ENCODE measurements around the gene MARCKS.
A peak's percentile ranks its signal among the peaks of the same experiment; 100 is the strongest.

The MARCKS gene

GRCh38 chr6:113848811-113849210 is 8.3 kb upstream of the MARCKS start:
- Histone ChIP-seq H3K4me3 (ENCODE audit: low read depth, low read length, poor library complexity, severe bottlenecking) (no peak overlapping the region), H3F3A (ENCODE audit: insufficient read depth, low read length) (no peaks in the 10 kb centered on the region), H3K27ac (ENCODE audit: low read depth, low read length, poor library complexity, severe bottlenecking) (no peak overlapping the region), H4K20me1 (ENCODE audit: insufficient read depth, low read length) (no peaks in the 10 kb centered on the region), H3K9me3 (ENCODE audit: low read length) (no peaks in the 10 kb centered on the region), H3K27me3 (ENCODE audit: insufficient read depth, low read length) (no peaks in the 10 kb centered on the region), H3K9me2 (ENCODE audit: low read depth, low read length) (no peaks in the 10 kb centered on the region), H3K9ac (ENCODE audit: low read length) (no peak overlapping the region), H3K4me2 (ENCODE audit: low read length) (no peak overlapping the region), H3K36me3 (ENCODE audit: insufficient read depth, low read length) (no peaks in the 10 kb centered on the region), H2AFZ (ENCODE audit: low read length) (no peak overlapping the region), H3K4me1 (ENCODE audit: insufficient read depth, low read length, severe bottlenecking) (peaks cover under 1% of the 10 kb centered on the region), H3K79me2 (ENCODE audit: insufficient read depth, low read length) (no peaks in the 10 kb centered on the region)
- TF ChIP-seq EZH2 (IDR thresholded peaks at IDR 0.05; ENCODE audit: borderline replicate concordance, low read length): no peak
- TF ChIP-seq CTCF (IDR thresholded peaks at IDR 0.05; ENCODE audit: low read length): no peak

- no peaks in the 10 kb centered on the region for H4K20me1 ChIP-seq (ENCODE audit: insufficient read depth, low read length)
- 0 out of 2 replicates have a peak, but pooled peaks cover 3% of the 10 kb centered on the region for H3K9me3 ChIP-seq (ENCODE audit: low read length)
- H3F3A ChIP-seq (ENCODE audit: insufficient read depth, low read length): 0 out of 2 replicates have a peak, but pooled peaks cover 3% of the 10 kb centered on the region
- no peaks in the 10 kb centered on the region; the same call in 1 of the 2 replicates for H3K27me3 ChIP-seq (ENCODE audit: insufficient read depth, low read length)
- no peaks in the 10 kb centered on the region for H3K9me2 ChIP-seq (ENCODE audit: low read depth, low read length)
- H3K79me2 ChIP-seq (ENCODE audit: insufficient read depth, low read length): no peaks in the 10 kb centered on the region
- no peak overlapping the region for H2AFZ ChIP-seq (ENCODE audit: low read length)
- no peak overlapping the region for H3K4me2 ChIP-seq (ENCODE audit: low read length)
- H3K27ac ChIP-seq (ENCODE audit: low read depth, low read length, poor library complexity, severe bottlenecking): no peak overlapping the region
- no peak overlapping the region for H3K9ac ChIP-seq (ENCODE audit: low read length)
- H3K4me3 ChIP-seq (ENCODE audit: low read depth, low read length, poor library complexity, severe bottlenecking): no peak overlapping the region
- H3K36me3 ChIP-seq (ENCODE audit: insufficient read depth, low read length): no peaks in the 10 kb centered on the region
- TF ChIP-seq EZH2 (IDR thresholded peaks at IDR 0.05; ENCODE audit: borderline replicate concordance, low read length) (no peak), CTCF (IDR thresholded peaks at IDR 0.05; ENCODE audit: low read length) (no peak)
- H3K4me1 ChIP-seq (ENCODE audit: insufficient read depth, low read length, severe bottlenecking): peaks cover 23% of the 10 kb centered on the region
Observed at GRCh38 chr6:113853252-113853651, 3.9 kb upstream of the MARCKS start.

GRCh38 chr6:113854531-113855499 is 2.3 kb upstream of the MARCKS start:
- H3K4me2 ChIP-seq (ENCODE audit: low read length): peak overlapping the region; percentile 85
- 0 out of 2 replicates have a peak overlapping the region, but pooled peaks have one; percentile 30 for H2AFZ ChIP-seq (ENCODE audit: low read length)
- H3K36me3 ChIP-seq (ENCODE audit: insufficient read depth, low read length): no peaks in the 10 kb centered on the region
- no peaks in the 10 kb centered on the region for H3K9me2 ChIP-seq (ENCODE audit: low read depth, low read length)
- no peaks in the 10 kb centered on the region for H3K79me2 ChIP-seq (ENCODE audit: insufficient read depth, low read length)
- no peaks in the 10 kb centered on the region; the same call in 1 of the 2 replicates for H3K27me3 ChIP-seq (ENCODE audit: insufficient read depth, low read length)
- peak overlapping the region; percentile 49; the same call in 1 of the 2 replicates for H3K9ac ChIP-seq (ENCODE audit: low read length)
- H4K20me1 ChIP-seq (ENCODE audit: insufficient read depth, low read length): no peaks in the 10 kb centered on the region
- H3K27ac ChIP-seq (ENCODE audit: low read depth, low read length, poor library complexity, severe bottlenecking): no peak overlapping the region
- peak overlapping the region; percentile 65 for H3K4me3 ChIP-seq (ENCODE audit: low read depth, low read length, poor library complexity, severe bottlenecking)
- H3K9me3 ChIP-seq (ENCODE audit: low read length): 0 out of 2 replicates have a peak, but pooled peaks cover 3% of the 10 kb centered on the region
- TF ChIP-seq CTCF (IDR thresholded peaks at IDR 0.05; ENCODE audit: low read length): peak; percentile 41; the same call in 1 of the 2 replicates
- TF ChIP-seq EZH2 (IDR thresholded peaks at IDR 0.05; ENCODE audit: borderline replicate concordance, low read length): no peak
- H3F3A ChIP-seq (ENCODE audit: insufficient read depth, low read length): 0 out of 2 replicates have a peak, but pooled peaks cover 3% of the 10 kb centered on the region
- peaks cover 32% of the 10 kb centered on the region for H3K4me1 ChIP-seq (ENCODE audit: insufficient read depth, low read length, severe bottlenecking)
